ENCODE results near the gene TLR10.

DNA sequence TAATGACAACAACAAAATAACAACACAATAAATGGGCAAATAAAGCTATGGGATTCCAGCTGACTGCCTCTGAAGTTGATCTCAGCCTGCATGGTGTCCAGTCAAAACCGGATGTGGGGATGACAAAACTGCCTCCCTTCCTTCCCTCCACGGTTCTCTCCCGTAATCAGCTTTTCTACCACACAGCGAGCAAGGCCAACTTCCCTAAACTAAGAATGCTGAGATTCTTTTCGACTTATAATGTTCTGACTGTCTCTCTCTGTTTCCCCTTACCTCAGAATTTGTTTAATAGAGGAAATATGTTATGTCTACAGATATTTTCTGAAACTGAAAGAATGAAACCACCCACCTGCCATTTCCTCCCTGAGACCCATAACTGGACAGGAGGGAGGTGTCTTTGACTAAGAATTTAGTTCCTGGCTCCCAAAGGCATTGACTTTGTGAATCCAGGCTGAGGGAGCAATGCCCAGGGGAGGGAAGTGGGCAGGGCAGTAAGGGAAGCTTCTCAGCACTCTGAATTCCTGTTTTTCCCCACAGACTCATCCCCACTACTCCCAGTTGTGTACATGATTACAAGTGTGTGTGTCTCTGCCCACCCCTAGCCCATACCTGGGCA is 22.8 kb upstream of the TLR10 start:
- no peak for TF ChIP-seq CTCF (conservative IDR thresholded peaks at IDR 0.05)
- TF ChIP-seq EZH2 (IDR thresholded peaks at IDR 0.05; ENCODE audit: low read depth): no peak
